Hypothalamus (tissue), 51 donors: ENCODE data around the gene GRHL3.

Source experiments
- DNase-seq, 51 donors: peaks; one replicate each; lab custom pipeline; 2025; lab: John Stamatoyannopoulos, UW

Gene GRHL3

GRCh38 chr1:24317081-24317480, 2.1 kb upstream of the GRHL3 start:
- peak in 1 of 51 donors; percentile 8 for DNase-seq

- peak in 5 of 51 donors; percentile 4 to 18 (median 7) for DNase-seq
These were observed 1.1 kb upstream of the GRHL3 start for GRCh38 chr1:24317956-24318614.

GRCh38 chr1:24318615-24319311, 394 bp upstream of the GRHL3 start:
- no peak for DNase-seq

GRCh38 chr1:24319962-24320361, 805 bp downstream of the GRHL3 start:
- DNase-seq, result no peak

GRCh38 chr1:24321126-24321525, 2.0 kb downstream of the GRHL3 start:
- DNase-seq, result no peak

GRCh38 chr1:24321697-24322469, 2.7 kb downstream of the GRHL3 start:
- peak in 14 of 51 donors; percentile 18 to 57 (median 30) for DNase-seq

- peak in 9 of 51 donors; percentile 11 to 57 (median 28) for DNase-seq
These were observed 3.5 kb downstream of the GRHL3 start for GRCh38 chr1:24322470-24323177.

GRCh38 chr1:24323281-24323680, 4.1 kb downstream of the GRHL3 start:
- DNase-seq, result no peak

- DNase-seq, result no peak
These were observed 5.7 kb downstream of the GRHL3 start for GRCh38 chr1:24324903-24325302.

- no peak for DNase-seq
These were observed 6.7 kb downstream of the GRHL3 start for GRCh38 chr1:24325587-24326449.

- DNase-seq, result no peak
These were observed 8.3 kb downstream of the GRHL3 start for GRCh38 chr1:24327486-24327885.

- DNase-seq, result no peak
These were observed 8.7 kb downstream of the GRHL3 start for GRCh38 chr1:24327891-24328290.

- DNase-seq, result no peak
These were observed 10.2 kb downstream of the GRHL3 start for GRCh38 chr1:24329331-24329730.

- DNase-seq, result no peak
These were observed 10.8 kb downstream of the GRHL3 start for GRCh38 chr1:24329797-24330543.

GRCh38 chr1:24331961-24332673, 13.0 kb downstream of the GRHL3 start:
- no peak for DNase-seq

- no peak for DNase-seq
These were observed 16.9 kb downstream of the GRHL3 start for GRCh38 chr1:24336075-24336474.

GRCh38 chr1:24337455-24337854, 18.3 kb downstream of the GRHL3 start:
- DNase-seq, result no peak

GRCh38 chr1:24338447-24338846, 19.3 kb downstream of the GRHL3 start:
- no peak for DNase-seq

GRCh38 chr1:24339996-24340395, 20.8 kb downstream of the GRHL3 start:
- DNase-seq, result no peak
